Adipocyte (in vitro differentiated cells): ENCODE data around the gene RTP5.
"Not testable (repeated sequence)": the region's sequence is repeated elsewhere in the genome, so short reads cannot be mapped to it uniquely, and the experiment has no call there.

ENCODE experiments used
- DNase-seq: peaks from one replicate; pipeline ENCODE4 v3.0.0-alpha.2; 2015; ENCODE audit warnings: low read depth
- H3K27me3 ChIP-seq: replicated peaks from 2 replicates; pipeline ENCODE4 v1.7.0; 2013; ENCODE audit warnings: mild to moderate bottlenecking, low read length, moderate library complexity; ENCODE audit not compliant: control insufficient read depth, insufficient read depth
- H3K36me3 ChIP-seq: 2 replicates; pipeline ENCODE4 v1.7.0; 2013; ENCODE audit warnings: low read length, mild to moderate bottlenecking, moderate library complexity; ENCODE audit not compliant: control insufficient read depth, insufficient read depth, severe bottlenecking
- H3K4me1 ChIP-seq: 2 replicates; pipeline ENCODE4 v1.7.0; 2013; ENCODE audit warnings: mild to moderate bottlenecking, low read length, moderate library complexity; ENCODE audit not compliant: control insufficient read depth, insufficient read depth
- H3K4me3 ChIP-seq: 2 replicates; pipeline ENCODE4 v1.7.0; 2013; ENCODE audit warnings: mild to moderate bottlenecking, low read length, moderate library complexity
- H3K9ac ChIP-seq: 2 replicates; pipeline ENCODE4 v1.7.0; 2013; ENCODE audit warnings: mild to moderate bottlenecking, low read length, moderate library complexity
- H3K9me3 ChIP-seq: 2 replicates; pipeline ENCODE4 v1.7.0; 2013; ENCODE audit warnings: mild to moderate bottlenecking, low read length, moderate library complexity; ENCODE audit not compliant: control insufficient read depth

Gene RTP5

GRCh38 chr2:241868661-241869081, 858 bp upstream of the RTP5 start:
- no peak overlapping the region for H3K9ac ChIP-seq
- no peak overlapping the region for H3K4me3 ChIP-seq
- no peaks in the 10 kb centered on the region for H3K9me3 ChIP-seq
- H3K4me1 ChIP-seq: peaks cover 4% of the 10 kb centered on the region
- peaks cover 38% of the 10 kb centered on the region for H3K27me3 ChIP-seq
- no peaks in the 10 kb centered on the region for H3K36me3 ChIP-seq
- no peak for DNase-seq

DNA sequence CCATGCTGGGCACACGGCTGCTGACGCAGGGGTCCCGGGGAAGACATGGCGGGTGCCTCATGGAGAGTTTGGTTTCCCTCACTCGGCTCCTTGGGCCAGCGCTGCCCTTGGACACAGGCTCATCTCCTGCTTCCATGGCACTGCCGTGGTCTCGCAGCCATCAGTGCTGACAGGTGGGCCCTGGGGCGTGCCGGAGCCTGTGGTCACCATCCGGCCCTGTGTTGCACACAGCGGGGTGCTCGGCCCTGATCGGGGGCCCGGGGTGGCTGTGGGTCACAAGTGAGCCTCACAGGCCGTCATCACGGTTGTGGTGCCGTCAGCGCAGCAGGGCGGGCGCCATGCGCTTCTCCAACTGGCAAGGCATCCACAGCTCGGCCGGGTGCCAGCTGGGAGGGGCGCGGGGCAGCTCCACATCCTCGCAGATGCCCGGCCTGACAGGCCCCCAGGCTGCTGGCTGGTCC, 582 bp downstream of the RTP5 start:
- H3K36me3 ChIP-seq: no peaks in the 10 kb centered on the region

GRCh38 chr2:241870611-241871537, 1.3 kb downstream of the RTP5 start:
- no peaks in the 10 kb centered on the region for H3K4me1 ChIP-seq
- H3K9me3 ChIP-seq: no peaks in the 10 kb centered on the region
- DNase-seq: no peak
- peaks cover 20% of the 10 kb centered on the region for H3K27me3 ChIP-seq
- no peak overlapping the region for H3K9ac ChIP-seq
- no peaks in the 10 kb centered on the region for H3K36me3 ChIP-seq
- H3K4me3 ChIP-seq: no peak overlapping the region

More for the DNA sequence above, 582 bp downstream of the RTP5 start:
- DNase-seq: no peak
- Histone ChIP-seq H3K4me1 (no peaks in the 10 kb centered on the region), H3K9ac (no peak overlapping the region), H3K4me3 (no peak overlapping the region), H3K27me3 (peaks cover 28% of the 10 kb centered on the region), H3K9me3 (no peaks in the 10 kb centered on the region)

DNA sequence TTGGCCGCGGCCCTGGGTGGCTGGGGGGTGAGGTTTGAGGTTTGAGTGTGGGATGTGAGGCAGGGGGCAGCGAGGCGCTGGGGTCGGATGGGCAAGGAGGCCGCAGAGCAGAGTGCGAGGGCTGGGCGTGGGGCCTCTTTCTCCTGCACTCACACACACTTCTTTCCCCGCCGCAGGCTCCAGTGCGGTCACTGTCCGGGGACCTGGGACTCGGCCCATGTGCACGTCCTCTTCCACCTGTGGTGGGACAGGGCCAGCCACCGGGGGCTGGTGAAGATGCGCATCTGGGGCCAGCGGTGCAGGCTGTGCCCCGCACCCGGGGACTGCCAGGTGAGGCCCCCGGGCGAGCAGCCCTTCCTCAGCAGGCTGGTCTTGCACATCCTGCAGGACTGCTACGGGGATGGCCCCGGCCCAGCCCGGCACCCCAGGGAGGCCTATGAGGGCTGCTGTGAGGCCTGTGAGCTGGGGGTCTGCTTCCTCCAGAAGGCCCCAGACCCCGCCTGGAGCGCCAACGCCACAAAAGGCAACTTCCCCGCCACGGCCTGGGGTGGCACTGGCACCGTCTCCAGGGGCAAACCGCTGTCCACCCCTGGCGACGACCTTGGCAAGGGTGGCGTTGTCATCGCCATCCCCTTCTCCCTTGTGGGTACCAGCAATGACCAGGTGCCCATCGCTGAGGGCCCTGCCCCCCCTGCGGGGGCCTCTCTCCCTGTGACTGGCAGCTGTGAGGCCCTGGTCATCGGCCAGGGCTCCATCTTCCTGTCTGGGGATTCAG, 2.2 kb downstream of the RTP5 start:
- Histone ChIP-seq H3K9me3 (no peaks in the 10 kb centered on the region), H3K9ac (no peak overlapping the region), H3K36me3 (no peaks in the 10 kb centered on the region), H3K27me3 (peaks cover 19% of the 10 kb centered on the region), H3K4me1 (no peaks in the 10 kb centered on the region), H3K4me3 (no peak overlapping the region)
- no peak for DNase-seq

- no peak for DNase-seq
- no peaks in the 10 kb centered on the region for H3K36me3 ChIP-seq
- no peaks in the 10 kb centered on the region for H3K4me1 ChIP-seq
- H3K9me3 ChIP-seq: no peaks in the 10 kb centered on the region
- no peak overlapping the region for H3K9ac ChIP-seq
- H3K4me3 ChIP-seq: no peak overlapping the region
- H3K27me3 ChIP-seq: peaks cover 14% of the 10 kb centered on the region
Measured at GRCh38 chr2:241872313-241872642, 2.7 kb downstream of the RTP5 start.

DNA sequence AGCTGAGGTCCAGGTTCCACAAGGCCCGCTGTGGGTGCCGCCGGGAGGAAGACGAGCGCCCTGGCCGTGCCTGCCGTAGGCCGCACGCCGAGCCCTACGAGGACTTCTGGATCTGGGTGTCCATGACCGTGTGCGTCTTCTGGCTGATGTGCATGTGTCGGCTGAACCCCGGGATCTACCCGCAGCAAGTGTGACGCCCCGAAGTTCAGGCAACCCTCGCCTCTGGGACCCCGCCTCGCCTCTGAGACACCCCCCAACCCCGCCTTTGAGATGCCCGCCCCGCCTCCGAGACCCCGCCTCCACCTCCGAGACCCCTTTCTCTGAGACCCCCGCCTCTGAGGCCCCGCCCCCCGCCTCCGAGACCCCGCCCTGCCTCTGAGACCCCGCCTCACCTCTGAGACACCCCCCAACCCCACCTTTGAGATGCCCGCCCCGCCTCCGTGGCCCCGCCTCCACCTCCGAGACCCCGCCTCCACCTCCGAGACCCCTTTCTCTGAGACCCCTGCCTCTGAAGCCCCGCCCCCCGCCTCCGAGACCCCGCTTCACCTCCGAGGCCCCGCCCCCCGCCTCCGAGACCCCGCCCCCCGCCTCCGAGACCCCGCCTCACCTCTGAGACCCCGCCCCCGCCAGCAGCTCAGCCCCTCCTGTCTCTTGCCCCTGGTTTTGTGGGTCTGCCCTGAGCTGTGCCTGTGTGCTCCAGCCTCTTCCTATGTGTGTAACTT, 3.7 kb downstream of the RTP5 start:
- Histone ChIP-seq H3K9ac (no peak overlapping the region), H3K9me3 (no peaks in the 10 kb centered on the region), H3K27me3 (peaks cover 4% of the 10 kb centered on the region), H3K4me3 (no peak overlapping the region), H3K4me1 (no peaks in the 10 kb centered on the region), H3K36me3 (no peaks in the 10 kb centered on the region)
- no peak for DNase-seq

DNA sequence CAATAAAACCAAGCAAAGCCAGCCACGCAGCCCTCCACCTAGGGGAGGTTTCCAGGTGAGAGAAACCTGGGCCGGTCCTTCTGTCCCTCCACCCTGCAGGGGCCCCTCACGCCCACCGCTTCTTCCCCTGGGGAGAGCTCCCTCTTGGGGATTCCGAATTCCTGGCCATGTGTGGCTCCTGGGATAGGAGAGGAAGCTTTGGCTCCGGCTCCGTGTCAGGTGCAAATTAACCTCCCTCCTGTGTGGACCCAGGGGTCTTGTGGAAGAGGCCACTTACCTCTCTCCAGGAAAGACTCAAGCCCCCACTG, 4.2 kb downstream of the RTP5 start:
- DNase-seq: no peak
- no peak overlapping the region for H3K4me3 ChIP-seq
- H3K36me3 ChIP-seq: no peaks in the 10 kb centered on the region
- H3K4me1 ChIP-seq: no peaks in the 10 kb centered on the region
- H3K9ac ChIP-seq: no peak overlapping the region
- no peaks in the 10 kb centered on the region for H3K27me3 ChIP-seq
- no peaks in the 10 kb centered on the region for H3K9me3 ChIP-seq

- no peak for DNase-seq
Measured at GRCh38 chr2:241874277-241874925, 4.9 kb downstream of the RTP5 start.

DNA sequence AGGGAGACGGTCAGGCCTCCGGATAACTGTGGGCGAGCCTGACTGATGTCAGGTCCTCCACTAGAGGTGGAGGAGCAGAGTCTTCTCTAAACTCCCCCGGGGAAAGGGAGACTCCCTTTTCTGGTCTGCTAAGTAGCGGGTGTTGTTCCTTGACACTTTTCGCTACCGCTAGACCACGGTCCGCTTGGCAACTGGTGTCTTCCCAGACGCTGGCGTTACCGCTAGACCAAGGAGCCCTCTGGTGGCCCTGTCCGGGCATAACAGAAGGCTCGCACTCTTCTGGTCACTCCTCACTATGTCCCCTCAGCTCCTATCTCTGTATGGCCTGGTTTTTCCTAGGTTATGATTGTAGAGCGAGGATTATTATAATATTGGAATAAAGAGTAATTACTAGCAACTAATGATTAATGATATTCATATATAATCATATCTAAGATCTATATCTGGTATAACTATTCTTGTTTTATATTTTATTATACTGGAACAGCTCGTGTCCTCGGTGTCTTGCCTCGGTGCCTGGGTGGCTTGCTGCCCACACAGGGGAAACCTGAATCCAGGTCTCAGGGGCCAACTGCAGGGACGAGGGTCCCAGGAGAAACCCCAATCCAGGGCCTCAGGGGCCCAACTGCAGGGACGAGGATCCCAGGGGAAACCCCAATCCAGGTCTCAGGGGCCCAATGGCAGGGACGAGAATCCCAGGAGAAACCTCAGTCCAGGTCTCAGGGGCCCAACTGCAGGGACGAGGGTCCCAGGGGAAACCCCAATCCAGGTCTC, 6.4 kb downstream of the RTP5 start:
- not testable (repeated sequence) for H3K27me3 ChIP-seq, DNase-seq, H3K36me3 ChIP-seq, H3K4me1 ChIP-seq, H3K4me3 ChIP-seq, H3K9ac ChIP-seq, H3K9me3 ChIP-seq

More at GRCh38 chr2:241874277-241874925, 4.9 kb downstream of the RTP5 start:
- Histone ChIP-seq H3K27me3 (no peaks in the 10 kb centered on the region), H3K9me3 (no peaks in the 10 kb centered on the region), H3K36me3 (no peaks in the 10 kb centered on the region), H3K4me1 (no peaks in the 10 kb centered on the region), H3K4me3 (no peak overlapping the region), H3K9ac (no peak overlapping the region)

- peaks cover 4% of the 10 kb centered on the region for H3K4me1 ChIP-seq
- H3K27me3 ChIP-seq: no peaks in the 10 kb centered on the region
- no peaks in the 10 kb centered on the region for H3K36me3 ChIP-seq
- H3K9ac ChIP-seq: no peak overlapping the region
- H3K4me3 ChIP-seq: no peak overlapping the region
- no peaks in the 10 kb centered on the region for H3K9me3 ChIP-seq
- no peak for DNase-seq
Measured at GRCh38 chr2:241876528-241877196, 7.1 kb downstream of the RTP5 start.
